HG03571 (cell line): Measurements from ENCODE around the gene EMD.

Experiments used
- ATAC-seq: cut with Tn5 transposase; IDR thresholded peaks from one replicate; pipeline ENCODE4 v1.9.1; 2021; ENCODE audit not compliant: unreplicated experiment

The EMD gene

GRCh38 chrX:154355094-154355775, 23.9 kb upstream of the EMD start:
- no peak for ATAC-seq

- no peak for ATAC-seq
Measured at GRCh38 chrX:154355776-154356140, 23.3 kb upstream of the EMD start.

GRCh38 chrX:154356596-154356995, 22.5 kb upstream of the EMD start:
- ATAC-seq, result no peak

GRCh38 chrX:154357205-154357604, 21.9 kb upstream of the EMD start:
- ATAC-seq, result no peak

- ATAC-seq, result no peak
Measured at GRCh38 chrX:154358011-154358410, 21.1 kb upstream of the EMD start.

GRCh38 chrX:154358829-154359228, 20.3 kb upstream of the EMD start:
- ATAC-seq, result no peak

GRCh38 chrX:154359362-154360154, 19.5 kb upstream of the EMD start:
- ATAC-seq, result no peak

GRCh38 chrX:154360155-154360713, 18.9 kb upstream of the EMD start:
- ATAC-seq, result no peak

- ATAC-seq, result no peak
Measured at GRCh38 chrX:154362085-154362742, 16.9 kb upstream of the EMD start.

- ATAC-seq, result no peak
Measured at GRCh38 chrX:154363706-154364439, 15.2 kb upstream of the EMD start.

GRCh38 chrX:154365052-154365600, 14.0 kb upstream of the EMD start:
- no peak for ATAC-seq

GRCh38 chrX:154365997-154366665, 13.0 kb upstream of the EMD start:
- no peak for ATAC-seq

GRCh38 chrX:154366666-154367055, 12.4 kb upstream of the EMD start:
- ATAC-seq, result no peak

- ATAC-seq, result no peak
Measured at GRCh38 chrX:154367474-154368308, 11.4 kb upstream of the EMD start.

GRCh38 chrX:154368630-154369448, 10.3 kb upstream of the EMD start:
- ATAC-seq, result no peak

- ATAC-seq, result no peak
Measured at GRCh38 chrX:154369449-154370299, 9.4 kb upstream of the EMD start.

GRCh38 chrX:154370300-154371016, 8.6 kb upstream of the EMD start:
- no peak for ATAC-seq
